ENCODE results near the gene INTS6. TPM values are rescaled to one million over a fixed set of nuclear protein-coding genes. Genes with fewer than 3 reads are reported as not detected.

INTS6 gene
- total RNA-seq, 4 donors from 2014 or later: 15.3 to 37.0 (median 25.2) TPM

DNA sequence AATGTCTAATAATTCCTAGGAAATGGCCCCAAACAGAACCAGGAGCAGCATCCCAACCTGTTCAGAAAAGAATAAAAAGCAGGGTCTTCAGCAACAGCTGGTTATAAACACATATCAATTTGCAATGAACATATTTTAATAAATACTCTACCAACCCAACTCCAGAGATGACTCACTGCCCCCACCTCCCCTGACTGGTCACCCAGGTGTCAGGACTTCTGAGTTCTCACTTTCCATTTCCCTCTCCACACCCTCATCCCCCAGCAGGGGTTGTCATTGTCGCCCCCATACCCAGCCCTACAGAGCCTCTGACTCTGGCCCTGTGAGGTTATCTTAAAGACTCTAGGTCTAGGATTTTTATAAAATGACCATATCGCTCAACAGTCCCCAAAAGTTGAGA lies 106.4 kb downstream of the INTS6 start:
- Histone ChIP-seq H3K27me3 (no peaks in the 10 kb centered on the region), H3K9me3 (no peaks in the 10 kb centered on the region), H3K4me1 (no peaks in the 10 kb centered on the region), H3K36me3 (no peaks in the 10 kb centered on the region), H3K27ac (no peak overlapping the region), H3K4me3 (no peak overlapping the region)
- no peak for DNase-seq
- 80 to 85% methylated on average over 1 to 2 of the region's 2 CpGs for WGBS, 2 donors (ENCODE audit: low coverage in 1 of 2)
- TF ChIP-seq EP300 (IDR thresholded peaks at IDR 0.05; ENCODE audit: low read depth): no peak
- TF ChIP-seq, protein P1, sequence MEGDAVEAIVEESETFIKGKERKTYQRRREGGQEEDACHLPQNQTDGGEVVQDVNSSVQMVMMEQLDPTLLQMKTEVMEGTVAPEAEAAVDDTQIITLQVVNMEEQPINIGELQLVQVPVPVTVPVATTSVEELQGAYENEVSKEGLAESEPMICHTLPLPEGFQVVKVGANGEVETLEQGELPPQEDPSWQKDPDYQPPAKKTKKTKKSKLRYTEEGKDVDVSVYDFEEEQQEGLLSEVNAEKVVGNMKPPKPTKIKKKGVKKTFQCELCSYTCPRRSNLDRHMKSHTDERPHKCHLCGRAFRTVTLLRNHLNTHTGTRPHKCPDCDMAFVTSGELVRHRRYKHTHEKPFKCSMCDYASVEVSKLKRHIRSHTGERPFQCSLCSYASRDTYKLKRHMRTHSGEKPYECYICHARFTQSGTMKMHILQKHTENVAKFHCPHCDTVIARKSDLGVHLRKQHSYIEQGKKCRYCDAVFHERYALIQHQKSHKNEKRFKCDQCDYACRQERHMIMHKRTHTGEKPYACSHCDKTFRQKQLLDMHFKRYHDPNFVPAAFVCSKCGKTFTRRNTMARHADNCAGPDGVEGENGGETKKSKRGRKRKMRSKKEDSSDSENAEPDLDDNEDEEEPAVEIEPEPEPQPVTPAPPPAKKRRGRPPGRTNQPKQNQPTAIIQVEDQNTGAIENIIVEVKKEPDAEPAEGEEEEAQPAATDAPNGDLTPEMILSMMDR (IDR thresholded peaks at IDR 0.05): no peak
- in situ Hi-C loops (cut with MboI; ENCODE audit: low pct_ligation_motif_present in 1 of 4, low pct_unique_long_range_greater_than_20kb in 1 of 4, low sequenced_read_pairs in 3 of 4): no loop called here
- intact Hi-C loops (cut with DNase I; ENCODE audit: low total_unique reads): no loop called here

DNA sequence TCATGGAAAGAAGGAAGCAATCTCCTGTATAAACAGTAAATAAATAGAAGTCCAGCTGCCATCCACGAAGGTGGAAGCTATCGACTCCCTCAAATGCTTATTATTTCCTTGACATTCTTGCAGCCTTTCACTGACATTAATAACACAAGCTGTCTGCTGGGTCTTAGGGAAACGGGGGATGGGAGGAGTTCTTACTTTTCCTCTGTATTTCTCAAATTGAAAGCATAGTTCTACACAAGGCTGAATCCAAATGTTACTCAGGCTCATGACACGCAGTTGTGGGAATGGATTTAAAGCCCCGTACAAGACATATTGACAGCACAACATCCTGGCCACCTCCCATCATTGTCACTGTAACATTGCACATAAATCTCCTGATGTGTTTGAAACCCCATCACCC lies 109.4 kb downstream of the INTS6 start:
- H3K27ac ChIP-seq: no peak overlapping the region
- WGBS, 2 donors (ENCODE audit: low coverage in 1 of 2): 56 to 64% methylated on average over 5 of the region's 5 CpGs
- intact Hi-C loops (cut with DNase I; ENCODE audit: low total_unique reads) (no loop called here), in situ Hi-C loops (cut with MboI; ENCODE audit: low pct_ligation_motif_present in 1 of 4, low pct_unique_long_range_greater_than_20kb in 1 of 4, low sequenced_read_pairs in 3 of 4) (no loop called here)
- no peaks in the 10 kb centered on the region for H3K4me1 ChIP-seq
- no peak for DNase-seq
- H3K27me3 ChIP-seq: no peaks in the 10 kb centered on the region
- no peaks in the 10 kb centered on the region for H3K36me3 ChIP-seq
- TF ChIP-seq EP300 (IDR thresholded peaks at IDR 0.05; ENCODE audit: low read depth) (no peak), POLR2A (IDR thresholded peaks at IDR 0.05) (no peak), POLR2AphosphoS5 (IDR thresholded peaks at IDR 0.05) (no peak)
- TF ChIP-seq, protein P1 (IDR thresholded peaks at IDR 0.05): no peak
- H3K4me3 ChIP-seq: no peak overlapping the region
- H3K9me3 ChIP-seq: no peaks in the 10 kb centered on the region

DNA sequence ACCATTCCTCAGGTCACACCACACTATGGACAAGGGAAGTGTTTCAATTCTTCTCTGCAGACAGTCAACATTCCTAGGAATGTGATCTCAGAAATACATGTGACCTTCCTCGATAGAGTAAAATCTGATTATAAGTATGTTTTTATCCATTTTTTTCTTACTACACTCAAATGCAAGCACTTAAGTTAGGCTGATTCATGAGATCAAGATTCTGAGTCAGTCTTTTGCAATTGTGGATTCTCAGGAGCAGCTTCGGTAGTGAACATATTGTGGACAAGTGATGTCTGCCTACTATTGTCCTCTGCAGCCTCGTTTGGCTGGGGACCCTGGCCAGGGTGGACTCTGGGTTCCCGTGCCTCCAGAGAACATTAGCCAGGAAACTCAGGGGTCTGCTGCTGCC lies 110.1 kb downstream of the INTS6 start:
- H3K4me3 ChIP-seq: no peak overlapping the region
- H3K4me1 ChIP-seq: no peaks in the 10 kb centered on the region
- no peak for DNase-seq
- H3K27ac ChIP-seq: no peak overlapping the region
- in situ Hi-C loops (cut with MboI; ENCODE audit: low pct_ligation_motif_present in 1 of 4, low pct_unique_long_range_greater_than_20kb in 1 of 4, low sequenced_read_pairs in 3 of 4) (no loop called here), intact Hi-C loops (cut with DNase I; ENCODE audit: low total_unique reads) (no loop called here)
- no peaks in the 10 kb centered on the region for H3K9me3 ChIP-seq
- H3K27me3 ChIP-seq: no peaks in the 10 kb centered on the region
- 77% methylated on average over 4 of the region's 4 CpGs; no CpG with 5 or more reads in 1 of the 2 donors for WGBS, 2 donors (ENCODE audit: low coverage in 1 of 2)
- TF ChIP-seq POLR2A (IDR thresholded peaks at IDR 0.05) (no peak), EP300 (IDR thresholded peaks at IDR 0.05; ENCODE audit: low read depth) (no peak), POLR2AphosphoS5 (IDR thresholded peaks at IDR 0.05) (no peak)
- TF ChIP-seq, protein P1 (IDR thresholded peaks at IDR 0.05): no peak
- no peaks in the 10 kb centered on the region for H3K36me3 ChIP-seq

DNA sequence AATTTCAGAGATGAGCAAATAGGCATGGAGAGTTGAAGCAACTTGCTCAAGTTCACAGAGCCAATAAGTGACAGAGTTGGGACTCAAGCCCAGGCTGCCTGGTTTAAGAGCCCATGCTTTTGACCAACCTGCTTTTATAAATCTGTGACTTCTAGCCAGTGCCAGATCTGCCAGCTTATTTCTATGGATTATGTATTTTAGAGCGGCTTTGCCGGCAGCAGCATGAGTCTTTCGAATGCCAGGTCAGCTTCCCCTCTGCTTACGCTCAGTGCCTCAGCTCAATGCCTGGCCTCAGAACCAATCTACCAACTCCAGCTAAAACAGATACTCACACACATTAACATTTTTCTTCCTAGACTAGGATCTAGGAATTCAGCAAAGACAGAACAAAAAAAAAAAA lies 111.0 kb downstream of the INTS6 start:
- no peaks in the 10 kb centered on the region for H3K36me3 ChIP-seq
- DNase-seq: no peak
- in situ Hi-C loops (cut with MboI; ENCODE audit: low pct_ligation_motif_present in 1 of 4, low pct_unique_long_range_greater_than_20kb in 1 of 4, low sequenced_read_pairs in 3 of 4) (no loop called here), intact Hi-C loops (cut with DNase I; ENCODE audit: low total_unique reads) (no loop called here)
- no peak overlapping the region for H3K4me3 ChIP-seq
- no peaks in the 10 kb centered on the region for H3K4me1 ChIP-seq
- no peak overlapping the region for H3K27ac ChIP-seq
- 98% methylated on average over 4 of the region's 4 CpGs; no CpG with 5 or more reads in 1 of the 2 donors for WGBS, 2 donors (ENCODE audit: low coverage in 1 of 2)
- no peaks in the 10 kb centered on the region for H3K9me3 ChIP-seq
- H3K27me3 ChIP-seq: no peaks in the 10 kb centered on the region
- no peak for TF ChIP-seq EP300 (IDR thresholded peaks at IDR 0.05; ENCODE audit: low read depth)
- TF ChIP-seq, protein P1 (IDR thresholded peaks at IDR 0.05): no peak
- TF ChIP-seq POLR2A (IDR thresholded peaks at IDR 0.05): no peak
- TF ChIP-seq POLR2AphosphoS5 (IDR thresholded peaks at IDR 0.05): no peak
